Upper lobe of left lung (tissue), 4 donors: ENCODE data around the gene KSR2.

Experiments
- CTCF ChIP-seq, 6 experiments: fragments of 450-650 bp in 4 of 6; fragments of 200-600 bp in 2 of 6; sonication (generic) in 2 of 6; IDR thresholded peaks; one replicate each; pipeline ENCODE4 v1.5.1; 2016 to 2019; ENCODE audit warnings: antibody characterized with exemption in 6 of 6
- EP300 ChIP-seq, 4 donors: sonication (generic); formaldehyde crosslinking; IDR thresholded peaks; one replicate each; pipeline ENCODE4 v1.5.1; 2017; ENCODE audit warnings: antibody characterized with exemption in 4 of 4, control low read depth in 2 of 4
- POLR2A ChIP-seq, 4 donors: fragments of 450-650 bp; IDR thresholded peaks; one replicate each; pipeline ENCODE4 v1.5.1; 2016 to 2017; ENCODE audit warnings: antibody characterized with exemption in 4 of 4, mild to moderate bottlenecking in 2 of 4
- POLR2AphosphoS5 ChIP-seq, 2 donors: sonication (generic); formaldehyde crosslinking; IDR thresholded peaks; one replicate each; pipeline ENCODE4 v1.5.1; 2017; ENCODE audit warnings: antibody characterized with exemption in 2 of 2

DNA sequence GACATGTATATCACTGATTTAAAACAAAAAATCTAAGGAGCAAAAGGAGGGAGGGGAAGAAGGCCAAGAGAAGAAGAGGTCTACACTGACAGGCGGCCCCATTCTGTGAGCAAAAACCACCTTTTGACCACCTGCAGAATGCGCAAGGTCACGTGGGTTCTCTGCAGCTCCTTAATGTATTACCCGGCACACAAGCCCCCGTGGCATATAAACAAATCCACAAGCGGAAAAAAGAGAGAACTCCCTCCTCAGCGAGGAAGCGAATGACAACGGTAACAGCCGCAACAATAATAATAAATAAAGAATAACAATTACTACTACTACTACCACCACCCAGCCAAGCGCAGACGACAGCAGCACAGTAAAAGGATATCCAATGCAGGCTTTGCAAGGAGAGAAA is 1.3 kb downstream of the KSR2 start:
- no peak for TF ChIP-seq CTCF (IDR thresholded peaks at IDR 0.05)
- no peak for TF ChIP-seq POLR2A (IDR thresholded peaks at IDR 0.05)
- no peak for TF ChIP-seq EP300 (IDR thresholded peaks at IDR 0.05)
- no peak for TF ChIP-seq POLR2AphosphoS5 (IDR thresholded peaks at IDR 0.05)
